Measurements from ENCODE around the gene ACOD1.
A peak's percentile ranks its signal among the peaks of the same experiment; 100 is the strongest.
"Not testable (repeated sequence)": the region's sequence is repeated elsewhere in the genome, so short reads cannot be mapped to it uniquely, and the experiment has no call there.

The ACOD1 gene

DNA sequence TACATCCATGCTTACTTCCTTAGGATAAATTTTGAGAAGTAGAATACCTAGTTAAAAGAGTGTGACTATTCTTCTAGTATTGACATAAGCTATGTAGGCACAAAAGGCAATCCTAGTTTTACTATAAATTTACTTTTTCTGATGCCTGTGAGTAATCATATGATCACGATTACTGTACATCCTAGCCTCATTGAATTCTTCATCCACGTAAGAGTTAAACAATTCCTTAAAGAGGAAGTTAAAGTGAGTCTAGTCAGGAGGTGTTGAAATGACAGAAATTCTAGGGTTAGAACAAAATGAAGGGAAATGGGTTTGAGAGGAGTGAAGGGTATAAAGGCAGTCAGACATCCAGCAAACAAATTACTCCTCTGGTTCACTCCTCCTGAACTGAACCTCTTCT lies at the start of gene ACOD1:
Gene ACOD1, plus strand, starts transcription at position 363 of the 400 bp plus-strand sequence. CDS start 48 bp downstream, outside the sequence.
- DNase-seq, result no peak

DNA sequence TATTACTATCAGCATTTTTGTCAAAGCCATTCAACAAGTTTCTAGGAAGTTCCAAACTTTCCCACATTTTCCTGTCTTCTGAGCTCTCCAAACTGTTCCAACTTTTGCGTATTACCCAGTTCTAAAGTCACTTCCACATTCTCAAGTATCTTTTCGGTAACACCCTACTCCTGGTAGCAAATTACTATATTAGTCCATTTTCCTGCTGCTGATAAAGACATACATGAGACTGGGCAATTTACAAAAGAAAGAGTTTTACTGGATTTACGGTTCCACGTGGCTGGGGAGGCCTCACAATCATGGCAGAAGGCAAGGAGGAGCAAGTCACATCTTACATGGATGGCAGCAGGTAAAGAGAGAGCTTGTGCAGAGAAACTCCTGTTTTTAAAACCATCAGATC lies 49.2 kb upstream of the ACOD1 start:
- DNase-seq, result not testable (repeated sequence)

DNA sequence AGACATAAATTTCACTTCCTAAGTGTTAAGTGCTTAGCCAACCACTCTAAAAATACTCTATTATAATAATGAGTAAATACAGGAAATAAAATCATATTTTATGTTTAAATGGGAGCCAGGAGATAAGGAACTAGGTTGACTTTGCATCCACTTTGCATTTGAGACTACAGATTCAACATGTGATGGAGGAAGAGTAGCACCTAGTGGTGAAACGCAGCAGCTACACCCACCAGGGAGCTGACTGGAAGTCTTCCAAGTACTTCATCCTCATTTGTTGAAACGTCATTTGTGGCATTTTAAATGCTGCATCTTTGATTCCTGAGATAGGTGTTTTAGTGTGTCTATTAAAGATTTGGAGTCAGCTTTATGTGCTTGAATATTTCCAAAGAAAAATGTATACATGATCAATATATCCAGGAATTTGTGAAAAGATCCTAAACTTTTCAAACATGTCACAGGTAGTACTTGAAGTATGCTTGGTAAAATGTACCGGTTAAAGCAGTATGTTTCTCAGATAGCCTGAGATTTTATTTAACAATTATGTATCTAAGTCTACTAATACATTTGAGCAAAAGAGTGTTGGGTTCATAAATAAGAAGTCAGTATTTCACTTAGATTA lies 44.7 kb upstream of the ACOD1 start:
- peak in 41 of 56 donors; percentile 2 to 80 (median 31) for DNase-seq

DNA sequence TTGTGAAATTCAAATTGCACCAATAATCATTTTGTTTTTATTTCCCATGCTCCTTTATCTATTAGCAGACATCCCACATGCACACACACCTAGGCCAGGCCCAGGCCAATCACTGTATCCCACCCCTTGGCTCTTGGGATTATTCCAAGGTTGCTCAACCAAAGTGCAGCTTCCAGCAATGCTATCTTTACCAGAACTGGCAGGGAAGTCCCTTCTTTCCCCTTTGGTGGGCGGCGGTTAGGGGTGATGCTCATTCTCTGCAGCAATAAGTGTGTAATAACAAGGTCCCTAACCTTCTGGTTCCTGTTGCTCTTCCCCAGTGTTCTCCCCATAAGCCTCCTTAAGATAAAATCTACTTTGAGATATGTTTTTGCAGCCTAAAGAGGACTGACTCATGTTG lies 43.8 kb upstream of the ACOD1 start:
- DNase-seq, result no peak

DNA sequence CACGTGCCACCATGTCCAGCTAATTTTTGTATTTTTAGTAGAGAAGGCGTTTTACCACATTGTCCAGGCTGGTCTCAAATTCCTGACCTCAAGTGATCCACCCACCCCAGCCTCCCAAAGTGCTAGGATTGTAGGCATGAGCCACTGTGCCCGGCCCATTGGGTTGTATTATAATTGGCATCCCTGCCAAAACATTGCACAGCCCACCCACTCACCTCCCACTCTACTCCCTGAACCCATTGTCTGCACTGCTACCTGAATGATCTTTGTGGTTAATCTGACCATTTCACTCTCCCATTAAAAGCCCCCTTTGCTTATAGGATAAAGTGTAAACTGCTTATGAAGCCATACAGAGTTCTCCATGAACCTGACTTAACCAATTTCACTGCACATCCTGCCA lies 35.8 kb upstream of the ACOD1 start:
- DNase-seq, result no peak

DNA sequence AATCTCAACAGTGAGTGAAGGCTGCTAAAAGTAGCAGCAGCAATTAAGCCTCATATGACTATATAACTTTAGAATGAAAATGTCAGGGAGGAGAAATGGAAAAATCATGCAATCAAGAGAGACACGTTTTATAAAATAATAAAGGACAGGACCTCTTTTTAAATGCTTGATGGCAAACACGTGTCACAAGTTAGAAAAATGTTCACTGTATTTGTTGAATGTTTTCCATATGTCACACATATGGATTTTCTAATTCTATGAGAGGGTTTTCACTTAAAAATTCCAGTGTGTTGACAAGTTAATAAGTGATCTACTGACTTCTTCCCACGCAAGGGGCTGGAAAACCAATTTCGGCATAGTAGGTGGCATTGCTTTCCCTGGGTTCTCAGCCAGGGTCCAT lies 34.4 kb upstream of the ACOD1 start:
- DNase-seq, result no peak

DNA sequence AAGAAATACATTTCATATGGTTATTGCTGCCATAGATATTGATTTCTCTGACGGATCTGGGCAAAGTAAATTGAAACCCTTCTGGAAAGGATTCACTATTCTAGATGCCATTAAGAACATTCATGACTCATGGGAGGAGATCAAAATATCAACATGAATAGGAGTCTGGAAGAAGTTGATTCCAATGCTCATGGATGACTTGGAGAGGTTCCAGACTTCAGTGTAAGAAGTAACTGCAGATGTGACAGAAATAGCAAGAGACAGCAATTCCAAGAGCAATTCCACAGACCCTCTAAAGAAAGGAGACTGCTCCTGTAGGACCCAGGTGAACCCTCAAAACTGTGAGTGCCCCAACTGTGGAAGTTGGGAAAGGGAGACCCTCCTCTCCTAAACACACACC lies 31.2 kb upstream of the ACOD1 start:
- no peak for DNase-seq

DNA sequence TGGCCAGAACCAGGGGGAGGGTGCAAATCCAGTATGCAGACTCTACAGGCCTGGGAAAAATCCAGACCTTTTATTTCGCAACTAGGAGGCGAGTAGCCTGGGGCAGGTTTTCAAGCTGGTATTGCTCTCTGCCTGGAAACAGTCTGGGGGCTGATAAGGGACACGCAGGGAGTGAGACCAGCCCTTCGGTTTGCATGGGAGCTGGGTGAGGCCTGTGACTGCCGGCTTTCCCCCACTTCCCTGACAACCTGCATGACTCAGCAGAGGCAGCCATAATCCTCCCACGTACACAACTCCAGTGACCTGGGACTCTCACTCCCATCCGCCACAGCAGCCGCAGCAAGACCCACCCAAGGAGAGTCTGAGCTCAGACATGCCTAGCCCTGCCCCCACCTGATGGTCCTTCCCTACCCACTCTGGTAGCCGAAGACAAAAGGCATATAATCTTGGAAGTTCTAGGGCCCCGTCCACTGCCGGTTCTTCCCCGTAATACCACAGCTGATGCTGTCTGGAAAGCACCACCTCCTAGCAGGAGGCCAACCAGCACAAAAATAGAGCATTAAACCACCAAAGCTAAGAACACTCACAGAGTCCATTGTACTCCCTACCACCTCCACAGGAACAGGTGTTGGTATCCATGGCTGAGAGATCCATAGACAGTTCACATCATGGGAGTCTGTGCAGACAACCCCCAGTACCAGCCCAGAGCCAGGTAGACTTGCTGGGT lies 30.4 kb upstream of the ACOD1 start:
- DNase-seq, result not testable (repeated sequence)

DNA sequence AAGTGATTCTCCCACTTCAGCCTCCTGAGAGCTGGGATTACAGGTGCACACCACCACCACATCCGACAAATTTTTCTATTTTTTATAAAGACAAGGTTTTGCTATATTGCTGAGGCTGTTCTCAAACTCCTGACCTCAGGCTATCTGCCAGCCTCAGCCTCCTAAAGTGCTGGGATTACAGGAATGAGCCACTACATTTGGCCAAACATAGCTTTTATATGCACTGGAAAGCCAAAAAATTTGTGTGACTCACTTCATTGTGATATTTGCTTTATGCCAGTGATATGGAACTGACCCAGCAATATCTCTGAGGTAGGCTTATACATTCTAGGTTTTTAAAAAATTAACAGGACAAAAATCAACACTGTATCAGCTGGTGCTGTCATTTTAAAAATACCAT lies 26.8 kb upstream of the ACOD1 start:
- no peak for DNase-seq

DNA sequence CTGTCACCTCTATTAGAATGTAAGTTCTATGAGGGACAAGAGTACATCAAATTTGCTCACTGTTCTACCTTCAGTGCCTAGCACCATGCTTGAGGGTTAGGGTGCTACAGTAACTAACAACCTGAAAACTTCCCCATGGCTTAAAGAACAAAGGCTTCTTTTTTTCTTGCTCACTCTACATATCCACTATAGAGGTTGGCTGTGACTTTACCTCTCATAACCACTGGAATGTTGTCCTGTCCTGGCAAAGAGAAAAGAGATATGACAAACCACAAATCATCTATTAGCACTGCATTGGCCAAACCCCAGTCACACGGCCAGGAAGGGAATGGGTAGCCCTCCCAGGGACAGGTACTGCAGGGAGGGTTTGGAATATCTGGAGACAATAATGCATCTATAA lies 23.2 kb upstream of the ACOD1 start:
- no peak for DNase-seq

DNA sequence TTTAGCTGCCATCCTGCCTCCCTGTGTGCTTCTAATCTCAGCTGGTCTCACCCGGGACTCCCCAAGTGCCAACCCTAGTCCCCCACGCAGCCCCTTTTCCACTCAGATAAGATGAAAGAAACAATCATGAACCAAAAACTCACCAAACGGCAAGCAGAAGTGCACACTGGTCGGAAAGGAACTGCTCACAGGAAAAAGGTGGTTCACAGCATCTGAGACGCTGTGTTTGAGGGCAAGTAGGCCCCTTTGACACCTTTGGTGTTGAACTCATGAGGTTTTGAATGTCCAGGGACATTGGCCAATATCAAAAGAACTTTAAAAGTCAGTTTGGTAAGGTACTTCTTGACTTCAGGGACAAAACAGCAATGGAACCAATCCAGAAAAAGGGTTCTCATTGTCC lies 20.4 kb upstream of the ACOD1 start:
- DNase-seq, result no peak

DNA sequence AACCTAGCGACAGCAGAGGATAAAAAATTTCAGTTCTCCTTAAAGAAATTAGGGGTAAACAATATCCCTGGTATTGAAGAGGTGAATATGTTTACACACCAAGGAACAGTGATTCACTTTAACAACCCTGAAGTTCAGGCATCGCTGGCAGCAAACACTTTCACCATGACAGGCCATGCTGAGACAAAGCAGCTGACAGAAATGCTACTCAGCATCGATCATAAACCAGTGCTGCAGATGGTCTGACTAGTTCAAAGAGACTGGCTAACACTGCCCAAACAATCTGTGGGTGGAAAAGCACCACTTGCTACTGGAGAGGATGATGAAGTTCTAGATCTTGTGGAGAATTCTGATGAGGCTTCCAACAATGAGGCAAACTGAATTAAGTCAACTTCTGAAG lies 19.9 kb upstream of the ACOD1 start:
- DNase-seq, result no peak

DNA sequence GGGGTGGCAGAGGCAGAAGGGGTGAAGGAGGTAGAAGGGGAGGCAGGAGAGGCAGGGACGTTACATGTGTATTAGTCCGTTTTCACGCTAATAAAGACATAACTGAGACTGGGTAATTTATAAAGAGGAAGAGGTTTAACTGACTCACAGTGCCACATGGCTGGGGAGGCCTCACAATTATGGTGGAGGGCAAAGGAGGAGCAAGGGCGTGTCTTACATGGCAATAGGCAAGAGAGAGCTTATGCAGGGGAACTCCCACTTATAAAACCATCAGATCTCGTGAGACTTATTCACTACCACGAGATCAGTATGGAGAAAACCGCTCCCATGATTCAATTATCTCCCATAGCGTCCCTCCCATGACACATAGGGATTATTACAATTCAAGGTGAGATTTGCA lies 19.0 kb upstream of the ACOD1 start:
- DNase-seq, result no peak

DNA sequence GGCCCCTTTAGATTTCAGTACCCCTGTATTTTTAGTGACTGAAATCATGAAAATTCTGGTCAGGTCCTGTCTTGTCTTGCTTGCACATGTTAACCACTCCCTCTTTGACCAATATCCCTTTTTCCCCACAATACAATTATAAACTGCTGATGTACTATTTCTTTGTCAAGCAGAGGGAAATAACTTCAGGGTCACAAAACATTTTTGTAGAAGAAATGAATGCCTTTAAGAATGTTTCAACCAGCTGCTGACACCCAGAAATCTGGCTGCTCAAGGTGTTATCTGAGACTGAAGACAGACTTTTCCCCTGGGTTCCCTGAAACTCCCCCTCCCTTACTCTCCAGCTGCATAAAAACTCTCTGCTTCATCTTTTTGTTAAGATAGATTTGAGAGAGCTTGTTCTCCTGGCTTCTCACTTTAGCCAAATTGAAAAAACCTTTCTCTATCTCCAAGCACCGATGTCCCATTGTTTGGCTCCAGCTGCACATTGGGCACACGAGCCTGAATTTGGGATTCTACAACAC lies 18.4 kb upstream of the ACOD1 start:
- DNase-seq, result no peak

DNA sequence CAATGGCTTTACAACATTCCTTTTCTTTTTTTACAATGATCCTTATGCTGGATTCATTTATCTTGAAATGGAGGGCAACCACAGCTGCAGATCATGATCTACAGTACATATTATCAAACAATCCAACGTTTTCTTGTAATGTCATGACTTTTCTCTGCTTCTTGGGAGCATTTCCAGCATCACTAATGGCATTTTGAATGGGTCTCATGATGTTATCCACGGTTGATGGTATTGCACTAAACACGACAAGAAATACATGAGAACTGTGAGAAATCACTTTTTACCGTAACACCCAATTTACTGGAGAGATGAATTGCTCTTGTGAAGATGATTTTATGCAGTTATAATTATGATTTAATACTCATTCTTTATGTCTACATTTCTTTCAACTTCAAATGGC lies 16.2 kb upstream of the ACOD1 start:
- DNase-seq, result no peak

DNA sequence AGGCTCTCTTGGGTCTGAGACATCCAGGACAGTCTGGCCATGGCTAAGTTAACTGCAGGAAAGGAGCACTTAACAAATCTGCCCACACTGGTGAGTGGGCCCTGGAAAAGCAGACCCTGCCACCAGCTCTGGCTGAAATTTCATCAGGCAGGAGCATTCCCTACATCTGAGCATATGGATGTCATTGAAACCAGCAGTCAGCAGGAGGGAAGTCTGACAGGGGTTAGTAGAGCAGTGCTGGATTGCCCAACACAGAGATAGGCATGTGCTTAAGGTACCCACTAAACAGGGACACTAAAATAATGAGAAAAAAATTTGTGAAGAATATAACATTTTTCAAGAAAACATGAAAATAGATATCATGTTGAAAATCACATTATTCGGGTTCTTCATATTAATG lies 13.6 kb upstream of the ACOD1 start:
- no peak for DNase-seq

DNA sequence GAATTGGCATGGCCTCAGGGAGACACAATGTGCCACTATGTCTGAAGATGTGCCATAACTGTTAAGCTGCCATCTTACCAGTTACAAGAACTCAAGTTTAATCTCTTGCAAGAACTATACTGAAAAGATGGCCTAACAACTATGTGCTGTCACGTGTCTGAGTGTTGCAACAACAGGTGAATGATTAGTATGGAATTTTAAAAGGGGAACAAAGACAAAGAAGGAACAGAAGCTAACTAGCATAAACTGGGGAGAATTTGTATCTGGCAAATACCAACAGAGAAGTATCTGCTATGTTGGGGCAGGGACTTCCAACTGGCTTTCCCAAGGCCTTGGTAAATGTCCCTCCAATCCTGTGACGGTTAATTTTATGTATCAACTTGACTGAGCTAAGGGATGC lies 11.5 kb upstream of the ACOD1 start:
- DNase-seq, result no peak

DNA sequence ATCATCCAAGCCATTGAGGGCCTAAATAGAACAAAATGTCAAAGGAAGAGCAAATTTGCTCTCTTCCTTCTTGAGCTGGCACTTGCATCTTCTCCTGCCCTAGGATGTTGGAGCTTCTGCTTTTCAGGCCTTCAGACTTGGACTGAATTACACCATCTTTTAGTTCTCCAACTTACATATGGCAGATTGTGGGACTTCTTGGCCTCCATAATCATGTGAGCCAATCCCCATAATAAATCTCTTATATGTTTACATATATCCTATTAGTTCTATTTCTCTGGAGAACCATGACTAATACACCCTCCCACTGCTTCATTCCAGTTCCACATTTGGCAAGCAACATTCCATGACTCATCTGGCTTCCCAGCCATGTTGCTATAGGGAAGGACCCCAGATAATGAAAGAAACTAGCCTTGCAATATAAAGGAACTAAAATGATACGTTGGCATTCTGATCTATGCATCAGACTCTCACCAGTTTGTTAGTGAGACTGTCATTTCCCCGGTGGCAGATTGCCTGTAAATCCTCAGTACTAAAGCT lies 11.0 kb upstream of the ACOD1 start:
- DNase-seq, result no peak

DNA sequence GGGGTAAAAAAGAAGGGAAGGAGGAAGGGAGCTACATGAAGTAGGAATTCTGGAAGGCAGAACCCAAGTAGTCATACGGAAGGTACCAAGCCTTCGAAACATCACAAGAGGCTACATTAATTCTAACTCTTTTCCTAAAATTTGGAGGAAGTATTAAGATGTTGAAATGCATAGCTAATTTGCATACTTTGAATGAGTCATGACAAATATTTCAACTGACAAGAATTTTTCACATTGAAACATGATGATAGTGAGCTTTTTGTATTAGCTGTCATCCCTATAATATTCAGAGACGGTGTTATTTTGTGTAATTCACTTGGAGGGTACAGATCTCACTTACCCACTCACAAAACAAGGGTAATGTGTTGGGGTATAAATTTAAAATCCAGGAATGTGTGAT lies 9.1 kb upstream of the ACOD1 start:
- no peak for DNase-seq

DNA sequence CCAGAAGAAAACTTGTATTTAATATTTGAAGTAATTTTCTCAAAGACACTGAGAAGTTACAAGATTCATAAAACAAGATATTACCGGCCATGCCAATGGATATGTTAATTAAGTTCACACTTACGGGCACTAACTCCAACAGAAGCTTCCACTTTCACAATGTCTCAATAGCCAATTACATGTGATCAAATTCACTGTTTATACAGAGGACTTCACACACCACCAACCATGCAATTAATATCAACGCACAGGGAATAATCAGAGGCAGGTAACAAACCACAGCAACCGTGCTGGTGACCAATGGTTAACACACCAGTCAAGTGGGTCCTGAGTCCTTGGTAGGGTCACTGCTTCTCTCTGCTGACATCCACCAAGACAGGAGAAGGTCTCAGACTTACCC lies 5.9 kb upstream of the ACOD1 start:
- no peak for DNase-seq

DNA sequence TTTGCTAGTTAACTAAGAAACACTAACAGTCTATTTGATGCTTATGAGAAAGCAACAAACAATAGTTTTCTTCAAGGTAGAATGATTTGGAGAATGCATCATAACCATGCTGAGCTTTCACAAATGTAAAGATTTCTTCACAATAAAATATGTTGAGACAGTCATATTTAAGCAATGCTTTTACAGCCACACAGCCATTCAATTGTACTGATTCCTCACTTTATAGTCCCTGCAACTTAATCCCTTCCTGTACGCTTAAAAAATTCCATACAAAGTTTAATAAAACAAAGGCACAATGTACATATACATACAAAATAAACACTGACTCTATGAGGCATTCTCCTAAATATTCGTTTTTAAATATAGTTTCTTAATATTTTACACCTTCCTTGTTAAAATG lies 4.7 kb upstream of the ACOD1 start:
- DNase-seq, result no peak

DNA sequence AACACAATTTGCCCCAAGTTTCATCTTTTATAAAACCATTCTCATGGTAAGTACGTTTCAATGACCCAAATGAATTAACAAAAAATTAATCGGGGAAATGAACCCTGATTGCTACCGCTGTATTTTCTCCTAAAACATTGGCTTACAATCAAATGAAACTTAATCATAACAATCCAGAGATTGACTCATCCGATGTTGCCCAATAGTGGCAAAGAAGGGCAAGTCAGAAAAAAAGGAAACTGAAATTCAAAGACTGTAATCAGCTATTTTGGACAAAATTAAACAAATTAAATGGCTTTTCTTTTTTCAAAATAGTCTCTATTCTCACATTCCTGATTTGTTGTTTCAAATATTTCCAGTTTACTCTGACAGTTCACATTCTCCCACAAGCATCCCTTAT lies 3.9 kb upstream of the ACOD1 start:
- no peak for DNase-seq

DNA sequence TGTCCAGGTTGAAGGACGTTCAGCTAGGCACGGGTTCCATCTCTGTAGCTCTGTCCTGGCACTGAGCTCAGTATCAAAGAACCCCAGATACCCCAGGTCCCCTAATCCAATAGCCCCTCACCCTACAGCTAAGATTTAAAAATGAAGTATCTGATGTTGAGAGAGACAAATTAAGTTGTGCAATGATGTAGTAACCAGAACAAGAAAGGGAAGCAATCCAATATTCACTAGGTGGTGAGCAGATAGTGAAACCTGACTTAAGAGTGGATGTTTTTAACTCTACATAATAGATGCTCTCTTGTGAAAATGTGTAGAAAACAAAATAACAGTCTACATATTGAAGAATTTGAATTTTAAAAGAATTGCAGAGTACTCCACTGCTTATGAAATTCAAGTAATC lies 1.8 kb downstream of the ACOD1 start:
- DNase-seq, result no peak
